RWPE2 (cell line): ENCODE data around the gene AVL9.

ENCODE experiments used
- ATAC-seq: fragments of 200-7000 bp; cut with Tn5 transposase; 3 replicates; pipeline ENCODE4 v1.9.1; 2021; ENCODE audit warnings: low read depth
- DNase-seq: peaks from one replicate; pipeline ENCODE4 v3.0.0-alpha.2; 2020; ENCODE audit warnings: low spot score
- H3K27ac ChIP-seq: fragments of 450-650 bp; 2 replicates; pipeline ENCODE4 v1.5.1; 2017; ENCODE audit warnings: mild to moderate bottlenecking; ENCODE audit not compliant: poor library complexity, severe bottlenecking
- H3K27me3 ChIP-seq: fragments of 250-450 bp; sonication (Bioruptor Pico); 2 replicates; pipeline ENCODE4 v1.5.1; 2021; ENCODE audit warnings: mild to moderate bottlenecking, moderate library complexity; ENCODE audit not compliant: insufficient read depth, poor library complexity, severe bottlenecking
- H3K36me3 ChIP-seq: fragments of 250-450 bp; sonication (Bioruptor Pico); 2 replicates; pipeline ENCODE4 v1.5.1; 2020; ENCODE audit warnings: low read depth, mild to moderate bottlenecking, moderate library complexity
- H3K4me1 ChIP-seq: fragments of 250-450 bp; sonication (Bioruptor Pico); 2 replicates; pipeline ENCODE4 v1.5.1; 2021; ENCODE audit warnings: mild to moderate bottlenecking, moderate library complexity; ENCODE audit not compliant: insufficient read depth, poor library complexity, severe bottlenecking
- H3K4me3 ChIP-seq: fragments of 250-450 bp; sonication (Bioruptor Pico); 2 replicates; pipeline ENCODE4 v1.5.1; 2021; ENCODE audit warnings: mild to moderate bottlenecking, moderate library complexity; ENCODE audit not compliant: severe bottlenecking
- H3K9me3 ChIP-seq: fragments of 250-450 bp; sonication (Bioruptor Pico); 2 replicates; pipeline ENCODE4 v1.5.1; 2021; ENCODE audit warnings: mild to moderate bottlenecking, moderate library complexity; ENCODE audit not compliant: severe bottlenecking
- CTCF ChIP-seq: fragments of 450-650 bp; IDR thresholded peaks from one replicate; pipeline ENCODE4 v1.5.1; 2017; ENCODE audit warnings: mild to moderate bottlenecking, moderate library complexity; ENCODE audit not compliant: poor library complexity, severe bottlenecking

AVL9 gene

GRCh38 chr7:32574626-32575025 lies 79.3 kb downstream of the AVL9 start:
- no peaks in the 10 kb centered on the region for H3K9me3 ChIP-seq
- H3K27ac ChIP-seq: no peak overlapping the region
- no peak for TF ChIP-seq CTCF
- DNase-seq (no peak), ATAC-seq (no peak)
- peaks cover 62% of the 10 kb centered on the region for H3K36me3 ChIP-seq
- no peaks in the 10 kb centered on the region for H3K4me1 ChIP-seq
- H3K4me3 ChIP-seq: no peak overlapping the region
- no peaks in the 10 kb centered on the region for H3K27me3 ChIP-seq

DNA sequence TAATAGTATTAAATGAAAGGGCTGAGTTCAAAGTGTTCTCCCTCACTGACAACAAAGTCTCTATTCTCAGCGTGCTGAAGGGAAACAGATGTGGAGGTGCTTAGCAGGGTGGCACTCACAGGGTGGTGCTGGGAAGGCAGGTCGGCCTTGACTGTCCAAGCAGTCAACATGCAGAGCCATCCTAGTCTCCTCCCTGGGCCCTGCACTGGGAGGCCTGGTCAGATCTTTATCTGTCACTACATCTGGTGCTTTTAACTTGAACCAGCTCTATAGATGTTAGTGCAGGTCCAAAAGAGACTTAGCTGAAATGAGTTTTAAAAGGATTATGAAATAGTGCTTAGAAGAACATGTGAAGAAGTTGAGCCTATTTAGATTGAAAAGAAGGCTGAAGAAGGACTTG lies 82.1 kb downstream of the AVL9 start:
- ATAC-seq: no peak
- H3K4me1 ChIP-seq: no peaks in the 10 kb centered on the region
- no peaks in the 10 kb centered on the region for H3K9me3 ChIP-seq
- no peak for DNase-seq
- no peak for TF ChIP-seq CTCF
- H3K27me3 ChIP-seq: no peaks in the 10 kb centered on the region
- peaks cover 82% of the 10 kb centered on the region for H3K36me3 ChIP-seq
- H3K27ac ChIP-seq: no peak overlapping the region
- H3K4me3 ChIP-seq: no peak overlapping the region

DNA sequence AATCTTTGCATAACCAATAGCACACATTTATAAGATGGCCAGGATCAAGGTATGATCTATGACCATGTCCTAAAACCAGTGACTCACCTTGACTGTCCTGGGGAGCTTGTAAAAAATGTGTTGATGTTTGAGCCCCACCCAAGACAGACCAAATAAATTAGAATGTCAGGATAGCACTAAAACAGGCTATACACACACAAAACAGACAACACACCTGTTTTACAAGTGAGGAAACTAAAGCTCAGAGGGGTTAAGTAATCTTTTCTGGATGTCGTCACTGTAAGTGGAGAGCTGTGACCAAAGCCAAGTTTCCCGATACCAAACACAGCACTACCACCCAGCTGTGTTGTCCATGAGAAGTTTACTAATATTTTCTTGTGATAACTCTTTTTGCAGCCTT lies 84.5 kb downstream of the AVL9 start:
- ATAC-seq (no peak; the same call in 2 of the 3 replicates), DNase-seq (no peak)
- H3K4me1 ChIP-seq: no peaks in the 10 kb centered on the region
- H3K27me3 ChIP-seq: no peaks in the 10 kb centered on the region
- no peak overlapping the region for H3K27ac ChIP-seq
- no peaks in the 10 kb centered on the region for H3K9me3 ChIP-seq
- H3K4me3 ChIP-seq: no peak overlapping the region
- H3K36me3 ChIP-seq: peaks cover 80% of the 10 kb centered on the region
- no peak for TF ChIP-seq CTCF

DNA sequence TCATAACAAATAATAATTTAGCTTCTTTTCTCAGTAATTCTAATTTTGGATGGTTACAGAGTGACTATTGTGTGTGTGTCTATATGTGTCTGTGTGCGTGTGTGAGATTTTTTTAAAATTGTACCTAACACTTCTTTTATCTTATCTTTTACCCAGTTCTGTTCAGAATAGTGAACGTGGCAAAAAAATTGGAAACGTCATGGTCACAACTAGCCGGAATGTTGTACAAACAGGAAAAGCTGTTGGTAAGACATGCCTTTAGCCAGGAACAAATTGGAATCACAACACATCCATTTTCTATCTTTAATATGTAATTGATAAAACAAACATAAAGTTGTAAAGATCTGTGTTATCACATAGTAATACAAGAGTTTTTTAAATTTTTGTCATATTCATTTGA lies 85.4 kb downstream of the AVL9 start:
- no peak for TF ChIP-seq CTCF
- DNase-seq: no peak
- ATAC-seq: no peak
- Histone ChIP-seq H3K27me3 (no peaks in the 10 kb centered on the region), H3K9me3 (no peaks in the 10 kb centered on the region), H3K4me1 (no peaks in the 10 kb centered on the region), H3K27ac (no peak overlapping the region), H3K36me3 (peaks cover 82% of the 10 kb centered on the region), H3K4me3 (no peak overlapping the region)

DNA sequence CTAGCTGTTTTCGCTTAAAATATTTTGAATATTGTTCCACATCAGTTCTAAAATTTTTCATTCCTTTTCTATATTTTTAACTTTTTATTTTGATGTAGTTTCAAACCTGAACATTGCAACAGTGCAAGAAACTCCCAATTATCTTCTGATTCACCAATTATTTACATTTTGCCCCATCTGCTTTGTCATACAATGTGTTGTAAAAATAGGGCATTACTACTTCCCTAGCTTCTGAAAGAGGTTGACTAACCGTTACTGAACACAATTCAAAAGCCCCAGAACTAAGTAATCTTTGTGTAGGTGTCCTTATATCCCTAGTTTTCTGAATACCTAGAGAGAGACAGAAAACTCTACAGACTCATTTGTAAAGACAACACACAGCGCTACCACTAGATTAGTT lies 86.7 kb downstream of the AVL9 start:
- Histone ChIP-seq H3K4me3 (no peak overlapping the region), H3K9me3 (no peaks in the 10 kb centered on the region), H3K27ac (no peak overlapping the region), H3K4me1 (no peaks in the 10 kb centered on the region), H3K27me3 (no peaks in the 10 kb centered on the region), H3K36me3 (peaks cover 81% of the 10 kb centered on the region)
- no peak for DNase-seq
- TF ChIP-seq CTCF: no peak
- ATAC-seq: no peak
